ENCODE measurements around the gene PGGT1B. TPM values are rescaled to one million over a fixed set of nuclear protein-coding genes. Genes with fewer than 3 reads are reported as not detected.

Gene PGGT1B
- total RNA-seq, 1 donor from 2014 or later: 22.4 TPM

DNA sequence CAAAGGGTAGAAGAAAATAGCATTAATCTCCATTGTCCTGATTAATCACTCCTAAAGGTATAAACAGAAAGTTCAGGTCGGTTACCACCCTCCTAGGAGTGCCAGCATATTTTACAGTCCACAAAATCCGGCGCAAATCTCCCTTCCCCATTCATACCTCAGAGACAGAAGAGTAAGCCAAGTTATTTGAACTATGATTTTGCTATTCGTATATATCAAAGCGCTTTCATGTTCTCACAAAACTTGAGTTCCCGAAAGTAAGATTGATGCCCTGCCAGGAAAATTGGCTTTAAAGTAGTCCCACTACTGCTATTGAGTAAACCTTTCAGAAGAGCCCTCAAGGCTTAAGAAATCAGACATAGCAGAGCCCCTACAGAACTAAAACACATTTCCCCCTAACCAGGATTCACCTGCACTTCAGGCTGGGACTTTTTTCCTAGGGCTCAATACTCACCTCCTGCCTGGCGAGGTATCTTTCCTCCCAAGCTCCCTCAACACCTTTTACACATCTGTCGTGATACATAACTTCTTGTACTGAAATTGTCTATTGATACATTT is 71.1 kb downstream of the PGGT1B start:
- no peak for DNase-seq
- no peaks in the 10 kb centered on the region for H3K4me1 Mint-ChIP-seq (ENCODE audit: low read depth, unreplicated experiment)
- H3K36me3 Mint-ChIP-seq (ENCODE audit: unreplicated experiment): no peaks in the 10 kb centered on the region
- no peak overlapping the region for H3K27ac Mint-ChIP-seq (ENCODE audit: unreplicated experiment)
- TF ChIP-seq, protein P1, sequence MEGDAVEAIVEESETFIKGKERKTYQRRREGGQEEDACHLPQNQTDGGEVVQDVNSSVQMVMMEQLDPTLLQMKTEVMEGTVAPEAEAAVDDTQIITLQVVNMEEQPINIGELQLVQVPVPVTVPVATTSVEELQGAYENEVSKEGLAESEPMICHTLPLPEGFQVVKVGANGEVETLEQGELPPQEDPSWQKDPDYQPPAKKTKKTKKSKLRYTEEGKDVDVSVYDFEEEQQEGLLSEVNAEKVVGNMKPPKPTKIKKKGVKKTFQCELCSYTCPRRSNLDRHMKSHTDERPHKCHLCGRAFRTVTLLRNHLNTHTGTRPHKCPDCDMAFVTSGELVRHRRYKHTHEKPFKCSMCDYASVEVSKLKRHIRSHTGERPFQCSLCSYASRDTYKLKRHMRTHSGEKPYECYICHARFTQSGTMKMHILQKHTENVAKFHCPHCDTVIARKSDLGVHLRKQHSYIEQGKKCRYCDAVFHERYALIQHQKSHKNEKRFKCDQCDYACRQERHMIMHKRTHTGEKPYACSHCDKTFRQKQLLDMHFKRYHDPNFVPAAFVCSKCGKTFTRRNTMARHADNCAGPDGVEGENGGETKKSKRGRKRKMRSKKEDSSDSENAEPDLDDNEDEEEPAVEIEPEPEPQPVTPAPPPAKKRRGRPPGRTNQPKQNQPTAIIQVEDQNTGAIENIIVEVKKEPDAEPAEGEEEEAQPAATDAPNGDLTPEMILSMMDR (IDR thresholded peaks at IDR 0.05; ENCODE audit: partially characterized antibody, unreplicated experiment): no peak
- no peak overlapping the region for H3K4me3 Mint-ChIP-seq (ENCODE audit: unreplicated experiment)
- no peaks in the 10 kb centered on the region for H3K9me3 Mint-ChIP-seq (ENCODE audit: unreplicated experiment)
- H3K27me3 Mint-ChIP-seq (ENCODE audit: unreplicated experiment): peaks cover 5% of the 10 kb centered on the region

DNA sequence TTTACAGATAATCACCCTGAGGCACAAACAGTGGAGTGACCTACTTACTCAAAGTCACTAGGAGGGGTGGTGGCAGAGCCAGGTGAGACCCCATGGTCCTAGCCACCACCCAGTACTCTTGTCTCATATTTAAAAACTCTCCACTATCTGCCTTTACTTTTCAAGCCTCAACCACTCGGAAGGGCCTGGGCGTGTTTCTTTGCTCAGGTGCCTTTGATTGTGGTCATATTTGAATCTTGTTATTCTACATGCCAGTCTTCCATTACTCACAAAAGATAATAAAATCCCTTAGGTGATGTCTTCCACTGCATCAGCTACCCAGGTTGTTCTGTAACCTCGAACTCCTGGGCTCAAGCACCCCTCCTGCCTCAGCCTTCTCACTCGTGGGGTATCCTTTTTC is 72.3 kb downstream of the PGGT1B start:
- no peak overlapping the region for H3K4me3 Mint-ChIP-seq (ENCODE audit: unreplicated experiment)
- H3K36me3 Mint-ChIP-seq (ENCODE audit: unreplicated experiment): no peaks in the 10 kb centered on the region
- H3K9me3 Mint-ChIP-seq (ENCODE audit: unreplicated experiment): no peaks in the 10 kb centered on the region
- no peak overlapping the region for H3K27ac Mint-ChIP-seq (ENCODE audit: unreplicated experiment)
- peaks cover 5% of the 10 kb centered on the region for H3K27me3 Mint-ChIP-seq (ENCODE audit: unreplicated experiment)
- TF ChIP-seq, protein P1 (IDR thresholded peaks at IDR 0.05; ENCODE audit: partially characterized antibody, unreplicated experiment): no peak
- H3K4me1 Mint-ChIP-seq (ENCODE audit: low read depth, unreplicated experiment): no peaks in the 10 kb centered on the region
- no peak for DNase-seq

GRCh38 chr5:115189866-115190265 is 72.8 kb downstream of the PGGT1B start:
- H3K36me3 Mint-ChIP-seq (ENCODE audit: unreplicated experiment): no peaks in the 10 kb centered on the region
- no peaks in the 10 kb centered on the region for H3K9me3 Mint-ChIP-seq (ENCODE audit: unreplicated experiment)
- no peaks in the 10 kb centered on the region for H3K4me1 Mint-ChIP-seq (ENCODE audit: low read depth, unreplicated experiment)

GRCh38 chr5:115186794-115187193 is 75.9 kb downstream of the PGGT1B start:
- no peaks in the 10 kb centered on the region for H3K9me3 Mint-ChIP-seq (ENCODE audit: unreplicated experiment)
- H3K27me3 Mint-ChIP-seq (ENCODE audit: unreplicated experiment): peaks cover 3% of the 10 kb centered on the region
- H3K4me1 Mint-ChIP-seq (ENCODE audit: low read depth, unreplicated experiment): no peaks in the 10 kb centered on the region
- TF ChIP-seq, protein P1 (IDR thresholded peaks at IDR 0.05; ENCODE audit: partially characterized antibody, unreplicated experiment): no peak
- H3K4me3 Mint-ChIP-seq (ENCODE audit: unreplicated experiment): no peak overlapping the region
- DNase-seq: no peak
- no peak overlapping the region for H3K27ac Mint-ChIP-seq (ENCODE audit: unreplicated experiment)
- H3K36me3 Mint-ChIP-seq (ENCODE audit: unreplicated experiment): no peaks in the 10 kb centered on the region

More at GRCh38 chr5:115189866-115190265, 72.8 kb downstream of the PGGT1B start:
- TF ChIP-seq, protein P1 (IDR thresholded peaks at IDR 0.05; ENCODE audit: partially characterized antibody, unreplicated experiment): no peak
- DNase-seq: no peak
- no peak overlapping the region for H3K27ac Mint-ChIP-seq (ENCODE audit: unreplicated experiment)
- peaks cover 5% of the 10 kb centered on the region for H3K27me3 Mint-ChIP-seq (ENCODE audit: unreplicated experiment)
- no peak overlapping the region for H3K4me3 Mint-ChIP-seq (ENCODE audit: unreplicated experiment)

GRCh38 chr5:115184770-115185169 is 77.9 kb downstream of the PGGT1B start:
- peaks cover 6% of the 10 kb centered on the region for H3K9me3 Mint-ChIP-seq (ENCODE audit: unreplicated experiment)
- no peak for DNase-seq

More at GRCh38 chr5:115184770-115185169, 77.9 kb downstream of the PGGT1B start:
- H3K27me3 Mint-ChIP-seq (ENCODE audit: unreplicated experiment): no peaks in the 10 kb centered on the region
- H3K4me1 Mint-ChIP-seq (ENCODE audit: low read depth, unreplicated experiment): no peaks in the 10 kb centered on the region
- no peaks in the 10 kb centered on the region for H3K36me3 Mint-ChIP-seq (ENCODE audit: unreplicated experiment)
- TF ChIP-seq, protein P1 (IDR thresholded peaks at IDR 0.05; ENCODE audit: partially characterized antibody, unreplicated experiment): no peak
- H3K4me3 Mint-ChIP-seq (ENCODE audit: unreplicated experiment): no peak overlapping the region
- no peak overlapping the region for H3K27ac Mint-ChIP-seq (ENCODE audit: unreplicated experiment)

All from glutamatergic neuron (in vitro differentiated cells).